Effector memory CD8-positive, alpha-beta T cell (primary cell): Measurements from ENCODE around the gene RPL15.
"Not testable (repeated sequence)": the region's sequence is repeated elsewhere in the genome, so short reads cannot be mapped to it uniquely, and the experiment has no call there.

Experiments
- ATAC-seq: fragments of 150-1000 bp; cut with Tn5 transposase; replicated peaks from 2 replicates; pipeline ENCODE4 v1.10.0; 2021; ENCODE audit warnings: mild to moderate bottlenecking, moderate library complexity
- DNase-seq, 3 experiments: peaks; one replicate each; pipeline ENCODE4 v3.0.0; 2021
- H3K27ac Mint-ChIP-seq, 2 donors: one replicate each; pipeline ENCODE4 v1.8.0; 2022; ENCODE audit warnings: mild to moderate bottlenecking in 2 of 2, mixed read lengths in 2 of 2, moderate library complexity in 2 of 2
- H3K27me3 Mint-ChIP-seq, 2 donors: one replicate each; pipeline ENCODE4 v1.8.0; 2022; ENCODE audit warnings: mixed read lengths in 2 of 2
- H3K36me3 Mint-ChIP-seq: one replicate; pipeline ENCODE4 v1.8.0; 2022; ENCODE audit warnings: mild to moderate bottlenecking, moderate library complexity, mixed read lengths; ENCODE audit not compliant: insufficient read depth
- H3K4me1 Mint-ChIP-seq, 2 donors: one replicate each; pipeline ENCODE4 v1.8.0; 2022; ENCODE audit warnings: low read depth in 2 of 2, mixed read lengths in 2 of 2
- H3K4me3 Mint-ChIP-seq, 2 donors: one replicate each; pipeline ENCODE4 v1.8.0; 2022; ENCODE audit warnings: mild to moderate bottlenecking in 2 of 2, mixed read lengths in 2 of 2, moderate library complexity in 2 of 2
- H3K9me3 Mint-ChIP-seq, 2 donors: one replicate each; pipeline ENCODE4 v1.8.0; 2022; ENCODE audit warnings: mixed read lengths in 2 of 2

The RPL15 gene

GRCh38 chr3:23909341-23909740 is 7.6 kb upstream of the RPL15 start:
- Mint-ChIP-seq H3K36me3 (peaks cover 26% of the 10 kb centered on the region), H3K27me3 (no peaks in the 10 kb centered on the region), H3K4me1 (no peaks in the 10 kb centered on the region), H3K27ac (no peak overlapping the region), H3K9me3 (no peaks in the 10 kb centered on the region), H3K4me3 (no peak overlapping the region)
- no peak for ATAC-seq
- no peak for DNase-seq

- ATAC-seq (no peak), DNase-seq (no peak)
- H3K9me3 Mint-ChIP-seq = no peaks in the 10 kb centered on the region
- no peaks in the 10 kb centered on the region for H3K27me3 Mint-ChIP-seq
- no peak overlapping the region for H3K4me3 Mint-ChIP-seq
- peaks cover 24% of the 10 kb centered on the region for H3K36me3 Mint-ChIP-seq
- peaks cover 11 to 15% of the 10 kb centered on the region in 2 donors for H3K4me1 Mint-ChIP-seq
- H3K27ac Mint-ChIP-seq = no peak overlapping the region
Measured at GRCh38 chr3:23911397-23911796, 5.5 kb upstream of the RPL15 start.

GRCh38 chr3:23912335-23912734 is 4.6 kb upstream of the RPL15 start:
- not testable (repeated sequence) for H3K4me3 Mint-ChIP-seq, H3K9me3 Mint-ChIP-seq, DNase-seq, H3K27me3 Mint-ChIP-seq, H3K27ac Mint-ChIP-seq, ATAC-seq
- H3K4me1 Mint-ChIP-seq = peaks cover 15 to 16% of the 10 kb centered on the region in 2 donors
- H3K36me3 Mint-ChIP-seq = peaks cover 33% of the 10 kb centered on the region

GRCh38 chr3:23913182-23913581 is 3.8 kb upstream of the RPL15 start:
- ATAC-seq (no peak), DNase-seq (no peak)
- Mint-ChIP-seq H3K36me3 (peaks cover 42% of the 10 kb centered on the region), H3K27me3 (no peaks in the 10 kb centered on the region), H3K4me1 (peaks cover 22 to 23% of the 10 kb centered on the region in 2 donors), H3K4me3 (no peak overlapping the region), H3K27ac (no peak overlapping the region), H3K9me3 (no peaks in the 10 kb centered on the region)

GRCh38 chr3:23913873-23914743 is 2.8 kb upstream of the RPL15 start:
- DNase-seq (no peak), ATAC-seq (no peak)
- Mint-ChIP-seq H3K27ac (peak overlapping the region in 1 of 2 donors; percentile 42), H3K4me1 (peaks cover 30 to 32% of the 10 kb centered on the region in 2 donors), H3K9me3 (no peaks in the 10 kb centered on the region), H3K4me3 (no peak overlapping the region), H3K27me3 (no peaks in the 10 kb centered on the region), H3K36me3 (peaks cover 45% of the 10 kb centered on the region)

GRCh38 chr3:23915537-23916108 is 1.3 kb upstream of the RPL15 start:
- ATAC-seq = no peak
- Mint-ChIP-seq H3K27ac (peak overlapping the region in 1 of 2 donors; percentile 98), H3K4me3 (peak overlapping the region; percentile 98 to 99), H3K4me1 (peaks cover 35 to 44% of the 10 kb centered on the region in 2 donors), H3K27me3 (no peaks in the 10 kb centered on the region), H3K36me3 (peaks cover 46% of the 10 kb centered on the region), H3K9me3 (no peaks in the 10 kb centered on the region)
- DNase-seq = no peak

GRCh38 chr3:23916152-23916885 is 613 bp upstream of the RPL15 start:
- DNase-seq (no peak), ATAC-seq (peak; percentile 38)
- Mint-ChIP-seq H3K4me1 (peaks cover 35 to 44% of the 10 kb centered on the region in 2 donors), H3K4me3 (peak overlapping the region; percentile 98 to 99), H3K27me3 (no peaks in the 10 kb centered on the region), H3K27ac (peak overlapping the region; percentile 98), H3K36me3 (peaks cover 49% of the 10 kb centered on the region), H3K9me3 (no peaks in the 10 kb centered on the region)

- Mint-ChIP-seq H3K27ac (peak overlapping the region; percentile 98), H3K36me3 (peaks cover 54% of the 10 kb centered on the region), H3K4me1 (peaks cover 35 to 44% of the 10 kb centered on the region in 2 donors), H3K4me3 (peak overlapping the region; percentile 98 to 99)
- DNase-seq, H3K27me3 Mint-ChIP-seq, ATAC-seq, H3K9me3 Mint-ChIP-seq: not testable (repeated sequence)
Measured at GRCh38 chr3:23917679-23918303, 859 bp downstream of the RPL15 start.

- H3K4me3 Mint-ChIP-seq = peak overlapping the region; percentile 98 to 99
- H3K27ac Mint-ChIP-seq = peak overlapping the region; percentile 98
- peaks cover 54% of the 10 kb centered on the region for H3K36me3 Mint-ChIP-seq
- not testable (repeated sequence) for H3K9me3 Mint-ChIP-seq, ATAC-seq, H3K27me3 Mint-ChIP-seq, DNase-seq
- H3K4me1 Mint-ChIP-seq = peaks cover 35 to 44% of the 10 kb centered on the region in 2 donors
Measured at GRCh38 chr3:23918331-23918730, 1.4 kb downstream of the RPL15 start.

- Mint-ChIP-seq H3K4me1 (peaks cover 35 to 44% of the 10 kb centered on the region in 2 donors), H3K27me3 (no peaks in the 10 kb centered on the region), H3K9me3 (no peaks in the 10 kb centered on the region), H3K36me3 (peaks cover 57% of the 10 kb centered on the region), H3K27ac (peak overlapping the region; percentile 98), H3K4me3 (peak overlapping the region in 1 of 2 donors; percentile 98)
- no peak for DNase-seq
- no peak for ATAC-seq
Measured at GRCh38 chr3:23919628-23920027, 2.7 kb downstream of the RPL15 start.

- DNase-seq = no peak
Measured at GRCh38 chr3:23920151-23920655, 3.3 kb downstream of the RPL15 start.

GRCh38 chr3:23921052-23921511 is 4.2 kb downstream of the RPL15 start:
- Mint-ChIP-seq H3K4me1 (peaks cover 26 to 33% of the 10 kb centered on the region in 2 donors), H3K36me3 (peaks cover 61% of the 10 kb centered on the region), H3K27ac (peak overlapping the region; percentile 54 to 98), H3K9me3 (no peaks in the 10 kb centered on the region), H3K4me3 (no peak overlapping the region), H3K27me3 (no peaks in the 10 kb centered on the region)
- no peak for DNase-seq
- ATAC-seq = no peak

More at GRCh38 chr3:23920151-23920655, 3.3 kb downstream of the RPL15 start:
- Mint-ChIP-seq H3K4me1 (peaks cover 32 to 40% of the 10 kb centered on the region in 2 donors), H3K9me3 (no peaks in the 10 kb centered on the region), H3K27me3 (no peaks in the 10 kb centered on the region), H3K27ac (peak overlapping the region; percentile 98), H3K36me3 (peaks cover 59% of the 10 kb centered on the region), H3K4me3 (peak overlapping the region in 1 of 2 donors; percentile 10)
- no peak for ATAC-seq

GRCh38 chr3:23923786-23924185 is 6.9 kb downstream of the RPL15 start:
- H3K36me3 Mint-ChIP-seq = peaks cover 35% of the 10 kb centered on the region
- H3K27ac Mint-ChIP-seq = no peak overlapping the region

More at GRCh38 chr3:23923786-23924185, 6.9 kb downstream of the RPL15 start:
- peaks cover 8 to 16% of the 10 kb centered on the region in 2 donors for H3K4me1 Mint-ChIP-seq
- no peaks in the 10 kb centered on the region for H3K9me3 Mint-ChIP-seq
- DNase-seq (no peak), ATAC-seq (no peak)
- no peaks in the 10 kb centered on the region for H3K27me3 Mint-ChIP-seq
- H3K4me3 Mint-ChIP-seq = no peak overlapping the region
